Spleen (tissue), 3 donors: ENCODE measurements around the gene POLA1.

Experiments
- POLR2A ChIP-seq, 3 donors: fragments of 450-650 bp; IDR thresholded peaks; one replicate each; pipeline ENCODE4 v1.5.1; 2017; ENCODE audit warnings: antibody characterized with exemption in 3 of 3, mild to moderate bottlenecking in 1 of 3
- POLR2AphosphoS5 ChIP-seq, 3 donors: sonication (generic); formaldehyde crosslinking; IDR thresholded peaks; one replicate each; pipeline ENCODE4 v1.5.1; 2017; ENCODE audit warnings: antibody characterized with exemption in 3 of 3

DNA sequence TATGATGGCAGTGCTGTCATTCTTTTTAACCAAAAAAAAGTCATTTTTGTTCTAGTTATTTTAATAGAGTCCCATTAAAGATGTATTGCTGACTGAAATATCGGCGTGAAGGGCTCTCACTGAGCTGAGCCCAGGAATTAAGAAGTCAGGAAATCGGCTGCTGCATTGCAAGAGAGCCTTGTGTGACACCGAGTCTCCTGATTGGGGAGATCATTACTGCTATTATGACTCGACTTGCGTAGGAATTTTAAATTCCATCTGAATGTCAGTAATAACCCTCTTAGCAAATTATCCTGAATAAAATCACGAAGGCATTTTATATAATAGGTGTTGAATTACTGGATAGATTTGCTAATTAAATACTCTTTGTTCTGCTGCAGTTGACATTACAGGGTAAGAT lies 111.5 kb downstream of the POLA1 start:
- TF ChIP-seq POLR2AphosphoS5 (IDR thresholded peaks at IDR 0.05), result no peak
- no peak for TF ChIP-seq POLR2A (IDR thresholded peaks at IDR 0.05)
